Astrocyte (in vitro differentiated cells and primary cell): ENCODE data around the gene CELF2. TPM values are rescaled to one million over a fixed set of nuclear protein-coding genes. Genes with fewer than 3 reads are reported as not detected.

Experiments
- DNase-seq: peaks from one replicate; pipeline ENCODE4 v3.0.0-alpha.2; 2010; ENCODE audit warnings: low read depth
- FAIRE-seq: peaks from 2 replicates; lab custom pipeline; 2011; peaks lifted over from hg19 to GRCh38; lab: Jason Lieb, UNC
- H2AFZ ChIP-seq: 2 replicates; pipeline ENCODE4 v1.6.0; 2012; ENCODE audit warnings: low read depth, low read length, inconsistent platforms
- H3K27ac ChIP-seq: 2 replicates; pipeline ENCODE4 v1.5.1; 2011; ENCODE audit warnings: low read depth, low read length, inconsistent platforms
- H3K27me3 ChIP-seq: 2 replicates; pipeline ENCODE4 v1.6.0; 2011; ENCODE audit warnings: low read length, inconsistent platforms; ENCODE audit not compliant: insufficient read depth
- H3K36me3 ChIP-seq: 2 replicates; pipeline ENCODE4 v1.5.1; 2011; ENCODE audit warnings: low read length, inconsistent platforms; ENCODE audit not compliant: insufficient read depth
- H3K4me1 ChIP-seq: 2 replicates; pipeline ENCODE4 v1.5.1; 2011; ENCODE audit warnings: low read length, inconsistent platforms; ENCODE audit not compliant: insufficient read depth
- H3K4me2 ChIP-seq: 2 replicates; pipeline ENCODE4 v1.6.0; 2012; ENCODE audit warnings: low read length, inconsistent platforms
- H3K4me3 ChIP-seq: 2 replicates; pipeline ENCODE4 v1.5.1; 2011; ENCODE audit warnings: low read depth, mild to moderate bottlenecking, low read length, inconsistent platforms; ENCODE audit not compliant: insufficient read depth
- H3K79me2 ChIP-seq: 2 replicates; pipeline ENCODE4 v1.6.0; 2012; ENCODE audit warnings: mild to moderate bottlenecking, low read length, inconsistent platforms; ENCODE audit not compliant: insufficient read depth
- H3K9ac ChIP-seq: 2 replicates; pipeline ENCODE4 v1.6.0; 2012; ENCODE audit warnings: mild to moderate bottlenecking, low read length, inconsistent platforms
- H3K9me3 ChIP-seq: 2 replicates; pipeline ENCODE4 v1.5.1; 2012; ENCODE audit warnings: low read depth, mild to moderate bottlenecking, low read length, inconsistent platforms; ENCODE audit not compliant: insufficient read depth
- H4K20me1 ChIP-seq: 2 replicates; pipeline ENCODE4 v1.6.0; 2012; ENCODE audit warnings: low read length, inconsistent platforms; ENCODE audit not compliant: insufficient read depth
- H3K27ac Mint-ChIP-seq: one replicate; pipeline ENCODE4 v1.8.0; 2021; ENCODE audit warnings: mild to moderate bottlenecking, mixed read lengths; ENCODE audit not compliant: unreplicated experiment
- H3K27me3 Mint-ChIP-seq: one replicate; pipeline ENCODE4 v1.8.0; 2021; ENCODE audit warnings: low read depth, mixed read lengths; ENCODE audit not compliant: unreplicated experiment
- H3K36me3 Mint-ChIP-seq: one replicate; pipeline ENCODE4 v1.8.0; 2021; ENCODE audit warnings: low read depth, mixed read lengths; ENCODE audit not compliant: unreplicated experiment
- H3K4me1 Mint-ChIP-seq: one replicate; pipeline ENCODE4 v1.8.0; 2021; ENCODE audit warnings: low read depth, mixed read lengths; ENCODE audit not compliant: unreplicated experiment
- H3K4me3 Mint-ChIP-seq: one replicate; pipeline ENCODE4 v1.8.0; 2021; ENCODE audit warnings: mild to moderate bottlenecking, moderate library complexity, mixed read lengths; ENCODE audit not compliant: unreplicated experiment
- H3K9me3 Mint-ChIP-seq: one replicate; pipeline ENCODE4 v1.8.0; 2021; ENCODE audit warnings: mild to moderate bottlenecking, mixed read lengths; ENCODE audit not compliant: unreplicated experiment
- CTCF ChIP-seq: IDR thresholded peaks from 2 replicates; pipeline ENCODE4 v1.5.1; 2011; ENCODE audit warnings: low read depth, mild to moderate bottlenecking, inconsistent platforms, low read length, moderate library complexity; ENCODE audit not compliant: insufficient read depth
- EZH2 ChIP-seq: IDR thresholded peaks from 2 replicates; pipeline ENCODE4 v1.6.1; 2012; ENCODE audit warnings: mild to moderate bottlenecking, low read length, inconsistent platforms; ENCODE audit not compliant: insufficient read depth
- total RNA-seq: library from RNA; stranded (reverse); gene quantifications from 2 replicates; pipeline ENCODE4 v1.2.1, GENCODE V29; 2021

The CELF2 gene
- total RNA-seq, 1 donor from 2014 or later, result 76.1 TPM

- H3K36me3 Mint-ChIP-seq, result peaks cover 1% of the 10 kb centered on the region
Measured at GRCh38 chr10:11264296-11265048, 246.8 kb downstream of the CELF2 start.

GRCh38 chr10:11265484-11265883 is 247.8 kb downstream of the CELF2 start:
- no peaks in the 10 kb centered on the region for H3K27me3 Mint-ChIP-seq
- no peak overlapping the region for H3K4me3 ChIP-seq
- no peak for FAIRE-seq
- no peak overlapping the region for H3K27ac ChIP-seq
- H3K9ac ChIP-seq, result no peak overlapping the region
- no peaks in the 10 kb centered on the region for H3K9me3 Mint-ChIP-seq
- no peak overlapping the region for H3K4me2 ChIP-seq
- no peak overlapping the region for H3K4me3 Mint-ChIP-seq
- no peak for TF ChIP-seq CTCF
- no peak for TF ChIP-seq EZH2
- H2AFZ ChIP-seq, result no peak overlapping the region
- H3K36me3 Mint-ChIP-seq, result no peaks in the 10 kb centered on the region
- DNase-seq, result no peak
- no peak overlapping the region for H3K27ac Mint-ChIP-seq
- no peaks in the 10 kb centered on the region for H3K36me3 ChIP-seq
- H3K4me1 Mint-ChIP-seq, result peaks cover 5% of the 10 kb centered on the region
- H3K4me1 ChIP-seq, result no peaks in the 10 kb centered on the region
- no peaks in the 10 kb centered on the region for H3K27me3 ChIP-seq
- H3K9me3 ChIP-seq, result no peaks in the 10 kb centered on the region
- H3K79me2 ChIP-seq, result no peaks in the 10 kb centered on the region
- no peaks in the 10 kb centered on the region for H4K20me1 ChIP-seq

More at GRCh38 chr10:11264296-11265048, 246.8 kb downstream of the CELF2 start:
- H3K36me3 ChIP-seq, result no peaks in the 10 kb centered on the region
- no peak overlapping the region for H3K27ac ChIP-seq
- H4K20me1 ChIP-seq, result no peaks in the 10 kb centered on the region
- H3K27me3 Mint-ChIP-seq, result no peaks in the 10 kb centered on the region
- no peaks in the 10 kb centered on the region for H3K4me1 Mint-ChIP-seq
- H3K4me3 ChIP-seq, result no peak overlapping the region
- no peak for FAIRE-seq
- H2AFZ ChIP-seq, result no peak overlapping the region
- H3K9me3 Mint-ChIP-seq, result no peaks in the 10 kb centered on the region
- no peaks in the 10 kb centered on the region for H3K27me3 ChIP-seq
- H3K4me1 ChIP-seq, result no peaks in the 10 kb centered on the region
- H3K4me2 ChIP-seq, result no peak overlapping the region
- DNase-seq, result no peak
- H3K27ac Mint-ChIP-seq, result no peak overlapping the region
- H3K9me3 ChIP-seq, result no peaks in the 10 kb centered on the region
- no peak overlapping the region for H3K9ac ChIP-seq
- TF ChIP-seq CTCF, result no peak
- TF ChIP-seq EZH2, result no peak
- no peak overlapping the region for H3K4me3 Mint-ChIP-seq
- H3K79me2 ChIP-seq, result no peaks in the 10 kb centered on the region

- Histone ChIP-seq H3K36me3 (no peaks in the 10 kb centered on the region), H4K20me1 (no peaks in the 10 kb centered on the region), H3K9me3 (no peaks in the 10 kb centered on the region), H2AFZ (no peak overlapping the region), H3K4me1 (no peaks in the 10 kb centered on the region), H3K79me2 (no peaks in the 10 kb centered on the region), H3K4me3 (no peak overlapping the region), H3K27me3 (no peaks in the 10 kb centered on the region), H3K9ac (no peak overlapping the region), H3K4me2 (no peak overlapping the region), H3K27ac (no peak overlapping the region)
- FAIRE-seq, result no peak
- no peaks in the 10 kb centered on the region for H3K9me3 Mint-ChIP-seq
- H3K27ac Mint-ChIP-seq, result no peak overlapping the region
- no peak for DNase-seq
- peaks cover 6% of the 10 kb centered on the region for H3K4me1 Mint-ChIP-seq
- H3K4me3 Mint-ChIP-seq, result no peak overlapping the region
- H3K36me3 Mint-ChIP-seq, result no peaks in the 10 kb centered on the region
- TF ChIP-seq CTCF (no peak), EZH2 (no peak)
- H3K27me3 Mint-ChIP-seq, result no peaks in the 10 kb centered on the region
Measured at GRCh38 chr10:11266426-11266825, 248.8 kb downstream of the CELF2 start.
